Esophagus muscularis mucosa (tissue), 4 donors: ENCODE data around the gene DDTL. TPM values are rescaled to one million over a fixed set of nuclear protein-coding genes. Genes with fewer than 3 reads are reported as not detected.
"Not testable (repeated sequence)": the region's sequence is repeated elsewhere in the genome, so short reads cannot be mapped to it uniquely, and the experiment has no call there.

Source experiments
- DNase-seq: peaks from one replicate; pipeline ENCODE4 v3.0.0-alpha.2; 2017; ENCODE audit errors: extremely low spot score
- H3K27ac ChIP-seq, 4 donors: fragments of 200-600 bp; sonication (generic); replicated peaks in 1 of 4; 1 replicate in 3 of 4; 2 replicates in 1 of 4; pipeline ENCODE4 v1.5.1; 2016 to 2019; ENCODE audit warnings: mild to moderate bottlenecking in 1 of 4
- H3K27me3 ChIP-seq, 4 donors: fragments of 200-600 bp; sonication (generic); one replicate each; pipeline versions ENCODE4 v1.5.1 to v1.6.0; 2016 to 2019
- H3K36me3 ChIP-seq, 4 donors: fragments of 200-600 bp; sonication (generic); one replicate each; pipeline ENCODE4 v1.5.1; 2016 to 2019
- H3K4me1 ChIP-seq, 4 donors: fragments of 200-600 bp; sonication (generic); one replicate each; pipeline ENCODE4 v1.5.1; 2016 to 2019
- H3K4me3 ChIP-seq, 4 donors: fragments of 200-600 bp; sonication (generic); 1 replicate in 2 of 4; 2 replicates in 2 of 4; pipeline ENCODE4 v1.5.1; 2016 to 2019; ENCODE audit warnings: mild to moderate bottlenecking in 4 of 4, moderate library complexity in 1 of 4
- H3K9me3 ChIP-seq, 4 donors: fragments of 200-600 bp; sonication (generic); 1 replicate in 3 of 4; 2 replicates in 1 of 4; pipeline ENCODE4 v1.5.1; 2016 to 2019
- EP300 ChIP-seq: sonication (generic); formaldehyde crosslinking; IDR thresholded peaks from one replicate; pipeline ENCODE4 v1.6.1; 2017; ENCODE audit warnings: antibody characterized with exemption
- POLR2A ChIP-seq: fragments of 450-650 bp; IDR thresholded peaks from one replicate; pipeline ENCODE4 v1.6.1; 2017; ENCODE audit warnings: antibody characterized with exemption, moderate library complexity, mild to moderate bottlenecking, low read depth
- POLR2AphosphoS5 ChIP-seq, 2 donors: sonication (generic); formaldehyde crosslinking; IDR thresholded peaks; one replicate each; pipeline ENCODE4 v1.6.1; 2017; ENCODE audit warnings: antibody characterized with exemption in 2 of 2
- WGBS: methylation state at CpG from one replicate; pipeline ENCODE4 v1.1.5; 2018; 5-methylcytosine and 5-hydroxymethylcytosine counted together
- intact Hi-C: fragments of 100-400 bp; cut with DNase I; formaldehyde crosslinking; loops from one replicate; pipeline ENCODE4 v1.15.1; 2023
- total RNA-seq, 4 donors: library from RNA; depleted of rRNA; stranded (reverse); fragments of >200 nt; gene quantifications; one replicate each; pipeline versions ENCODE4 v1.1.0 to v1.2.1, GENCODE V29; 2016
- TF ChIP-seq, protein P1 (sequence below), 3 experiments: fragments of 200-600 bp in 2 of 3; fragments of 450-650 bp in 1 of 3; sonication (generic) in 2 of 3; IDR thresholded peaks; one replicate each; pipeline ENCODE4 v1.5.1; 2017 to 2019; ENCODE audit warnings: antibody characterized with exemption in 3 of 3, mild to moderate bottlenecking in 2 of 3, moderate library complexity in 1 of 3

Gene DDTL
- total RNA-seq, 4 donors from 2014 or later = 0.91 to 3.2 (median 2.2) TPM; not detected in 1

DNA sequence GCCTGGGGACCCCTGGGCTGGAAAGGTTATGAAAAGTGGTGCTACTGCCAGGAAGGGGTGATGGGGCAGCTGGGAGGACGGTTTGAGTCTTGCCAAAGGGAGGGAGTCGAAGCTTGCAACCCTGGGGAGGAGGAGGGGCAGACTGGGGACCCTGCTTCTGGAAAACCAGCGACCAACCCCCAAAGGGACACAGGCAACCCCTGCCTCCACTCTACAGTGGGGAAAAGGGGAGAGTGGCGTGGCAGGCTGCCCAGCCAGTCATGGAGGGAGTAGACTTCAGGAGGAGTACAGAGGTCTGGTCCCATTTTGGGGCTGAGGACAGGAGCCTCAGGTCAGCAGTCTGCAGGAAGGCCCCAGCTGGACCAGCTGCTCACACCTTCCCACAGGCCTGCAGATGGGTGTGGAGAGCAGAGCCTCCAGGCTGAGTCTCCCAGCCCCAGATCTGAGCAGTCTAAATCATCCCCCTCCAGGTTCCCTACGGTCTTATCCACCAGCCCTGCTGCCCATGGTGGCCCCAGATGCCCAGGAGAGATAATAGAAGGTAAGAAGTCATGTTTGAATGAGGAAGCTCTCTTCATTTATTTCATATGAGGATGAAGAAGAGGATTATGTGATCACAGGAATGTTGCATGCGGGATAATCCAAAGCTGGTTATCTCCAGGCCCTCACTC, 4.3 kb downstream of the DDTL start:
- Histone ChIP-seq H3K27me3 (no peaks in the 10 kb centered on the region), H3K4me3 (no peak overlapping the region), H3K27ac (no peak overlapping the region), H3K9me3 (no peaks in the 10 kb centered on the region), H3K4me1 (peaks cover 0 to 21% (median 13%) of the 10 kb centered on the region in 4 donors), H3K36me3 (peaks cover 15 to 30% (median 29%) of the 10 kb centered on the region in 4 donors)
- intact Hi-C loops = loop anchor here (5.0 kb wide), 1 partner anchor 44 kb away; no protein-coding TSS in a partner anchor
- TF ChIP-seq POLR2AphosphoS5 (IDR thresholded peaks at IDR 0.05) = no peak
- TF ChIP-seq, protein P1, sequence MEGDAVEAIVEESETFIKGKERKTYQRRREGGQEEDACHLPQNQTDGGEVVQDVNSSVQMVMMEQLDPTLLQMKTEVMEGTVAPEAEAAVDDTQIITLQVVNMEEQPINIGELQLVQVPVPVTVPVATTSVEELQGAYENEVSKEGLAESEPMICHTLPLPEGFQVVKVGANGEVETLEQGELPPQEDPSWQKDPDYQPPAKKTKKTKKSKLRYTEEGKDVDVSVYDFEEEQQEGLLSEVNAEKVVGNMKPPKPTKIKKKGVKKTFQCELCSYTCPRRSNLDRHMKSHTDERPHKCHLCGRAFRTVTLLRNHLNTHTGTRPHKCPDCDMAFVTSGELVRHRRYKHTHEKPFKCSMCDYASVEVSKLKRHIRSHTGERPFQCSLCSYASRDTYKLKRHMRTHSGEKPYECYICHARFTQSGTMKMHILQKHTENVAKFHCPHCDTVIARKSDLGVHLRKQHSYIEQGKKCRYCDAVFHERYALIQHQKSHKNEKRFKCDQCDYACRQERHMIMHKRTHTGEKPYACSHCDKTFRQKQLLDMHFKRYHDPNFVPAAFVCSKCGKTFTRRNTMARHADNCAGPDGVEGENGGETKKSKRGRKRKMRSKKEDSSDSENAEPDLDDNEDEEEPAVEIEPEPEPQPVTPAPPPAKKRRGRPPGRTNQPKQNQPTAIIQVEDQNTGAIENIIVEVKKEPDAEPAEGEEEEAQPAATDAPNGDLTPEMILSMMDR (IDR thresholded peaks at IDR 0.05) = no peak
- TF ChIP-seq POLR2A = no peak
- no peak for TF ChIP-seq EP300
- 79% methylated on average over 6 of the region's 6 CpGs for WGBS
- peak; percentile 31 for DNase-seq

DNA sequence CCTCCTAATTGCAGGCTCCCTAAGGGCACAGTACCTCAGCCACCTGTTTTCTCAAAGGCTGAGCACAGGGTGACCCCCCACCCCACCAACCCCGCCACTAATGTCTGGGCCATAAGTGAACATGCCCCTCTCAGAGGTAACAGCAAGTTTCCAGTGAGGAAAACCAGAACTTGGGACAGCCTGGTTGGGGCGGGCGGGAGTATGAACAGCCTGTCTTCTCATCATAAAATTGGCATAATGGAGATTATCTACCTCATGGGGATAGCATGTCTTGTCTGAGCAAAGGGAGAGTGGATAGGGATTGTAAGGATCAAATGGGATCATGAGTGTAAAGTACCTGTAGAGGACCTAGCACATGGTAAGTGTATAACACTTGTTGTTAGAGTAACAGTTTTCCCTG, 5.2 kb downstream of the DDTL start:
- DNase-seq = peak; percentile 50
- not testable (repeated sequence) for H3K27ac ChIP-seq, H3K27me3 ChIP-seq, H3K9me3 ChIP-seq, H3K4me3 ChIP-seq
- H3K4me1 ChIP-seq = peaks cover 0 to 21% (median 13%) of the 10 kb centered on the region in 4 donors
- peaks cover 15 to 30% (median 29%) of the 10 kb centered on the region in 4 donors for H3K36me3 ChIP-seq
- 81% methylated on average over 3 of the region's 3 CpGs for WGBS
- intact Hi-C loops = loop anchor here (5.0 kb wide), 1 partner anchor 45 kb away; no protein-coding TSS in a partner anchor

DNA sequence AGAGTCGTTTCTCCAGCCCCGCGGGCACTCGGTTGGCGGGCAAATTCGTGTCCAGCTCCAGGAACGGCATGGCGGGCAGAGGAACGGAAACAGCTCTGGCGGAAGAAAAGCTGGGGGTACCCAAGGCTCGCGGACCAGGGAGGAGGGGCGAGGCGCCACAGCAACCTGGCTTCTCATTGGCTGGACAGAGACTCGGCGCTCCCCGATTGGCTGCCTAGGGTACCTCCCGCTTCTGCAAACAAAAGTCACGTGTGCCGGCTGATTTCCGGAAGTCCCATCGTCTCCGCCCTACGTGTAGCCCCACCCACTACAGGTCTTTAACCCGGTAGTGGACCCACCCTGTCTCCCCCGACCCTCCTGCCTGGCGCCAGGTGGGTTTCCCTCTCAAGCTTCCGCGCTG, 7.7 kb downstream of the DDTL start, which contains the start of gene DDT:
Gene DDT, minus strand, starts transcription at position 97 of the 400 bp plus-strand sequence. Its CDS starts 27 bp downstream, at position 70.
- peaks cover 15 to 27% (median 26%) of the 10 kb centered on the region in 4 donors for H3K36me3 ChIP-seq
- WGBS = no CpG with 5 or more reads among the region's 29 CpGs
- not testable (repeated sequence) for H3K9me3 ChIP-seq, H3K27ac ChIP-seq, H3K27me3 ChIP-seq, DNase-seq
- peak within 1 kb of the TSS in 1 of 4 donors; percentile 24 for H3K4me3 ChIP-seq
- H3K4me1 ChIP-seq = peaks cover 0 to 18% (median 12%) of the 10 kb centered on the region in 4 donors
- intact Hi-C loops = loop anchor here (5.0 kb wide), 1 partner anchor 47 kb away; no protein-coding TSS in a partner anchor

DNA sequence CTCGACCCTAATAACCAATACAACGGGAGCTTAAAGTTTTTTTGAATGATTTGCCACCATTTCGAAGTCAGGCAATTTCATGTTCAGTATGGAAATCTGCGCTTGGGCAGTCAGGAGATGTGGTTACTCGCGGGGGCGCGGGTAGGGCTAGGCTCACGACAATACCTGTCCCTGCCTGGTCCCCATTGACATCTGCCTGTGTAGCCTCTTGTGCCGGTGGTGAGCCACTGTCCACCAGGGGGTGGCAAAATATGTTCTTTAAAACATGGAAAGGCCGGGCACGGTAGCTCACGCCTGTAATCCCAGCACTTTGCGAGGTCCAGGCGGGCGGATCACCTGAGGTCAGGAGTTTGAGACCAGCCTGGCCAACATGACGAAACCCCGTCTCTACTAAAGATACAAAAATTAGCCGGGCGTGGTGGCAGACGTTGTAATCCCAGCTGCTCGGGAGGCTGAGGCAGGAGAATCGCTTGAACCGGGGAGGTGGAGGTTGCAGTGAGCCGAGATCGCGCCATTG, 8.2 kb downstream of the DDTL start:
- 21% methylated on average over 10 of the region's 27 CpGs for WGBS
- Histone ChIP-seq H3K36me3 (peaks cover 15 to 21% (median 20%) of the 10 kb centered on the region in 4 donors), H3K4me1 (peaks cover 0 to 14% (median 9%) of the 10 kb centered on the region in 4 donors), H3K4me3 (peak overlapping the region in 1 of 4 donors; percentile 24)
- DNase-seq, H3K9me3 ChIP-seq, H3K27me3 ChIP-seq, H3K27ac ChIP-seq: not testable (repeated sequence)
- intact Hi-C loops = loop anchor here (5.0 kb wide), 1 partner anchor 48 kb away; no protein-coding TSS in a partner anchor

DNA sequence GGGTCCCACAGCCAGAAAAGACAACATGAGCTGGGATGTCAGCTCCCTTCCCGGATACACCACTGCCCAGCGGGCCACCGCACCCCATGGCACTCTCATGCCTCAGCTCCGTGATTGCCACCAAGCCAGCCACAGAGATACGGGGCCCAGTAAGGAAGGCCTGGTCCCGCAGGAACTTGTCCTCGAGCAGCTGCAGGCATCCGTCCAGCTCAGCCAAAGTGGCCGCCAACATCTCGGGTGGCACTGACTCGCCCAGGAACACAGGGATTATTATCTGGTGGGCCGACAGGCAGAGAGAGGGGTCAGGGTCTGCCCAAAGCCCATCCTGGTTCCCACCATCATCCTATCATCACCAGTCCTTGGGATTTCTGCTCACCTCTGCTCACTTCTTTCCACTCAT, 10.6 kb downstream of the DDTL start:
- H3K4me1 ChIP-seq, H3K27ac ChIP-seq, H3K9me3 ChIP-seq, H3K4me3 ChIP-seq, DNase-seq, H3K36me3 ChIP-seq, intact Hi-C loops, H3K27me3 ChIP-seq: not testable (repeated sequence)
- no CpG with 5 or more reads among the region's 12 CpGs for WGBS

DNA sequence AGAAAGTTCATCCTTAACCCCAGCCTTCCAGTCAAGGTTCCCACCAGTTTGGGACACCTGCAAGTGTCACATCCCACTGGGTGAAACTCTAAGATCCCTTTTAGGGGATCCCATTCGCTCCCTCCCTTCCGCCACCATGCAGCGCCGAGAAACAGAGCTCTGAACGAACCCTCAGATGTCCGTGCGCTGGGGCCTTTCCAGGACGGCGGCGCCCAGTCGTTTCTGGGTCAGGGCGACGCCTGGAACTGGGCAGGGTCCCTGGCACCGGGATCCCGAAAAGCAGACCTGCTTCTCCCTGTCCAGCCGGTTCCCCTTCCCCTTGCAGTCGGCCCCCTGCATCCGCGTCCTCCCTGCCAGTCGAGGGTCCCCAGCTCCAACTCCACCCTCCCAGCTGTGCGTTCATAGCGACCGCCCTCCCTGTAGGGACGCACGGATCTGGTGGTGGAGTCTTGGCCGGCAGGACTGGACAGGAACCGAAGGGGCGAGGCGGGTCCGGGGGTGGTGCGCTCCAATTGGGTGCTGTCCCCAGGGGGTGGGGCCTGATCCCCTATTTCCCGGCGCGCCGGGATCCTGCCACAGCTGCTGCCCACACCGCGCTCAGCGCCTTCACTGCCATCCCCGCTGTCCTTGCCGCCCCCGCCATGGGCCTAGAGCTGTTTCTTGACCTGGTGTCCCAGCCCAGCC, 13.0 kb downstream of the DDTL start, which contains the start of gene GSTT2:
Gene GSTT2, plus strand, starts transcription at position 578 of the 684 bp plus-strand sequence.
- H3K27ac ChIP-seq, H3K36me3 ChIP-seq, H3K9me3 ChIP-seq, intact Hi-C loops, H3K4me1 ChIP-seq, DNase-seq, H3K27me3 ChIP-seq: not testable (repeated sequence)
- no CpG with 5 or more reads among the region's 41 CpGs for WGBS
- peak within 1 kb of the TSS in 1 of 4 donors; percentile 32 for H3K4me3 ChIP-seq

DNA sequence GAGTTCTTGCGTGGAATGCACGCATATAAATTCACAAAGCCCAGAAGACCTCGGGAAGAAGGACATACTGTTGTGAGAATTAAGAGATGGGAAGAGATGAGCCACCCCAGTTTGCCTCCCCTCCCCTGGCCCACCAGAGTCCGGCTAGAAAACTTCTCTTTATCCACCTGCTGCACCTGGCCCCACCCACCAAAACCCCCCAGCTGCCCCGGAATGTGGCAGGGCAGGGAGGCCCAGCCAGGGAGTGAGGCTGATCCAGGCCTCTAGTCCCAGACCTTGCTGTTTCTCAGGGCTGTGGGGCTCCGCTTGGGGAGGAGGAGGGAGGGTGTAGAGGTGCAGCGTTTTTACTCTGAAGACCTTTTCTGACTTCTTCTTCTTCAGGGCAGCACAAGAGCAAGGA, 13.9 kb downstream of the DDTL start:
- not testable (repeated sequence) for H3K27ac ChIP-seq, DNase-seq
- WGBS = 45% methylated on average over 4 of the region's 7 CpGs

More for the DNA sequence above, 13.9 kb downstream of the DDTL start:
- H3K9me3 ChIP-seq, H3K36me3 ChIP-seq, intact Hi-C loops, H3K27me3 ChIP-seq, H3K4me1 ChIP-seq: not testable (repeated sequence)
- peak overlapping the region in 1 of 4 donors; percentile 32 for H3K4me3 ChIP-seq
